Fibroblast of lung (primary cell): ENCODE measurements around the gene MSI2. TPM values are rescaled to one million over a fixed set of nuclear protein-coding genes. Genes with fewer than 3 reads are reported as not detected.

Experiments used
- DNase-seq, 2 donors: peaks; one replicate each; pipeline versions ENCODE4 v3.0.0 to v3.0.0-alpha.2; 2010; ENCODE audit warnings: low read depth in 2 of 2
- H2AFZ ChIP-seq: 2 replicates; pipeline ENCODE4 v1.5.1; 2012; ENCODE audit warnings: low read length, control low read depth, inconsistent platforms
- H3K27ac ChIP-seq: 2 replicates; pipeline ENCODE4 v1.5.1; 2011; ENCODE audit warnings: low read length, control low read depth; ENCODE audit not compliant: insufficient read depth
- H3K27me3 ChIP-seq: 2 replicates; pipeline ENCODE4 v1.5.1; 2011; ENCODE audit warnings: mild to moderate bottlenecking, low read length; ENCODE audit not compliant: control insufficient read depth, insufficient read depth
- H3K36me3 ChIP-seq: 2 replicates; pipeline ENCODE4 v1.5.1; 2011; ENCODE audit warnings: low read length; ENCODE audit not compliant: control insufficient read depth, insufficient read depth
- H3K4me1 ChIP-seq: 2 replicates; pipeline ENCODE4 v1.5.1; 2011; ENCODE audit warnings: low read length; ENCODE audit not compliant: control insufficient read depth, insufficient read depth; ENCODE audit errors: extremely low read depth
- H3K4me2 ChIP-seq: 2 replicates; pipeline ENCODE4 v1.5.1; 2011; ENCODE audit warnings: low read length, control low read depth; ENCODE audit not compliant: insufficient read depth; ENCODE audit errors: extremely low read depth
- H3K4me3 ChIP-seq, 4 experiments: fragments of 200-600 bp in 1 of 4; sonication (generic) in 1 of 4; replicated peaks in 1 of 4; 2 replicates each; pipeline ENCODE4 v1.5.1; 2011 to 2016; ENCODE audit warnings: low read length in 4 of 4, low read depth in 3 of 4, mild to moderate bottlenecking in 3 of 4, control low read depth in 2 of 4, inconsistent platforms in 1 of 4, mixed read lengths in 1 of 4; ENCODE audit not compliant: insufficient read depth in 1 of 4; ENCODE audit errors: control extremely low read depth in 1 of 4
- H3K79me2 ChIP-seq: 2 replicates; pipeline ENCODE4 v1.5.1; 2012; ENCODE audit warnings: mild to moderate bottlenecking, low read length, inconsistent platforms; ENCODE audit not compliant: control insufficient read depth, insufficient read depth
- H3K9ac ChIP-seq: 2 replicates; pipeline ENCODE4 v1.5.1; 2011; ENCODE audit warnings: mild to moderate bottlenecking, low read length, control low read depth; ENCODE audit not compliant: insufficient read depth
- H3K9me3 ChIP-seq: 2 replicates; pipeline ENCODE4 v1.5.1; 2012; ENCODE audit warnings: low read depth, low read length; ENCODE audit not compliant: control insufficient read depth, insufficient read depth
- H4K20me1 ChIP-seq: 2 replicates; pipeline ENCODE4 v1.5.1; 2011; ENCODE audit warnings: low read length; ENCODE audit not compliant: control insufficient read depth, insufficient read depth; ENCODE audit errors: extremely low read depth
- EZH2 ChIP-seq: IDR thresholded peaks from 2 replicates; pipeline ENCODE4 v1.5.1; 2012; ENCODE audit warnings: low read length, control low read depth, mild to moderate bottlenecking; ENCODE audit errors: missing control alignments
- polyA plus RNA-seq, 2 donors: library from polyadenylated mRNA; depleted of rRNA in 1 of 2; stranded (reverse) in 1 of 2; unstranded in 1 of 2; fragments of >200 nt; gene quantifications; 2 replicates each; pipeline ENCODE4 v1.2.1, GENCODE V29; 2011 to 2012; ENCODE audit warnings: missing spikeins in 1 of 2
- total RNA-seq: library from RNA; depleted of rRNA; stranded (reverse); fragments of >200 nt; gene quantifications from 2 replicates; pipeline ENCODE4 v1.2.1, GENCODE V29; 2014
- TF ChIP-seq, protein P1 (sequence below), 2 donors: IDR thresholded peaks in 1 of 2; conservative IDR thresholded peaks in 1 of 2; 1 replicate in 1 of 2; 2 replicates in 1 of 2; pipeline ENCODE4 v1.5.1; 2011 to 2012; ENCODE audit warnings: low read length in 2 of 2, control low read depth in 1 of 2, inconsistent platforms in 1 of 2, low read depth in 1 of 2, mild to moderate bottlenecking in 1 of 2

MSI2 gene
- total and polyA plus RNA-seq, 2 donors (not counting 1 experiment from before 2014, with no cell fraction given): 6.8 to 14.2 TPM

DNA sequence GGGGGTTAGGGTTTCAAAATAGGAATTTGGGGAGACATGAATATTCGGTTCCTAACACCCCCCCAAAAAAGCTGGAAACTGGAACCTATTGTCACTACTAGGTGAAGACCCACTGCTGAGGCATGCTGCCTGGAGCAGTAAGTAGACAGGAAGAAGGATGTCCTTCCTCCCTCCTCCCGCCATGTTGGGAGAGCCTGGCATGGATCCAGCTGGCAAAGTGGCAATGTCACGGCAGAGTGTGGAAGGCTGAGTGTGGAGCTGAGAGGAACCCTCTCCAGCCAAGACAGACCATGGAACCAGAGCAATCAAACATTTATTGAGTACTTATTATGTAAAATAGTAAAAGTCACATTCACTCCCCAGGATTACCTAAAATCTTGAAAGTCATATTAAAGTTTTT is 439.7 kb downstream of the MSI2 start:
- no peaks in the 10 kb centered on the region for H3K4me1 ChIP-seq
- H2AFZ ChIP-seq: no peak overlapping the region
- H3K9me3 ChIP-seq: no peaks in the 10 kb centered on the region
- TF ChIP-seq, protein P1, sequence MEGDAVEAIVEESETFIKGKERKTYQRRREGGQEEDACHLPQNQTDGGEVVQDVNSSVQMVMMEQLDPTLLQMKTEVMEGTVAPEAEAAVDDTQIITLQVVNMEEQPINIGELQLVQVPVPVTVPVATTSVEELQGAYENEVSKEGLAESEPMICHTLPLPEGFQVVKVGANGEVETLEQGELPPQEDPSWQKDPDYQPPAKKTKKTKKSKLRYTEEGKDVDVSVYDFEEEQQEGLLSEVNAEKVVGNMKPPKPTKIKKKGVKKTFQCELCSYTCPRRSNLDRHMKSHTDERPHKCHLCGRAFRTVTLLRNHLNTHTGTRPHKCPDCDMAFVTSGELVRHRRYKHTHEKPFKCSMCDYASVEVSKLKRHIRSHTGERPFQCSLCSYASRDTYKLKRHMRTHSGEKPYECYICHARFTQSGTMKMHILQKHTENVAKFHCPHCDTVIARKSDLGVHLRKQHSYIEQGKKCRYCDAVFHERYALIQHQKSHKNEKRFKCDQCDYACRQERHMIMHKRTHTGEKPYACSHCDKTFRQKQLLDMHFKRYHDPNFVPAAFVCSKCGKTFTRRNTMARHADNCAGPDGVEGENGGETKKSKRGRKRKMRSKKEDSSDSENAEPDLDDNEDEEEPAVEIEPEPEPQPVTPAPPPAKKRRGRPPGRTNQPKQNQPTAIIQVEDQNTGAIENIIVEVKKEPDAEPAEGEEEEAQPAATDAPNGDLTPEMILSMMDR (conservative IDR thresholded peaks at IDR 0.05 in 1 of 2, IDR thresholded peaks at IDR 0.05 in 1 of 2; ENCODE audit: low read depth in 1 of 2, low read length in 2 of 2): no peak
- TF ChIP-seq EZH2: no peak
- H4K20me1 ChIP-seq: no peaks in the 10 kb centered on the region
- H3K36me3 ChIP-seq: no peaks in the 10 kb centered on the region
- H3K9ac ChIP-seq: no peak overlapping the region
- H3K79me2 ChIP-seq: no peaks in the 10 kb centered on the region
- no peak overlapping the region for H3K4me3 ChIP-seq
- DNase-seq: no peak
- no peak overlapping the region for H3K4me2 ChIP-seq
- H3K27ac ChIP-seq: no peak overlapping the region
- peaks cover 2% of the 10 kb centered on the region for H3K27me3 ChIP-seq

DNA sequence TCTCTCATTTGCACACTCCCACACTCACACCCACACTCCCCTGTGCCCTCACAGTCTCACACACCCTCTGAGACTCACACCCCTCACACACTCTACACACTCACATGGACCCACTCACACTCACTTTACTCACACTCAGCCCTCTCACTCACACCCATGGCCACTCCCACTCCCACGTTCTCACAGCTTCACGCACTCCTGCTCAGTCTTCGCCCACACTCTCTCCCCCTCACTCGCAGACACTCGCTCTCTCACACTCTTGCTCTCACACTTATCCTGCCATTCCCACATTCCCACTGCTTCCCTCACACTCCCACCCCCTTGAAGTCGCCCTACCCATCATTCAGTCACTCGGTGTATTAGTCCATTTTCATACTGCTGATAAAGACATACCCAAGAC is 440.9 kb downstream of the MSI2 start:
- Histone ChIP-seq H3K9me3 (no peaks in the 10 kb centered on the region), H3K27ac (no peak overlapping the region), H3K79me2 (no peaks in the 10 kb centered on the region), H3K4me2 (no peak overlapping the region), H3K27me3 (peaks cover 2% of the 10 kb centered on the region), H3K4me3 (no peak overlapping the region), H3K36me3 (no peaks in the 10 kb centered on the region), H3K9ac (no peak overlapping the region), H4K20me1 (no peaks in the 10 kb centered on the region), H3K4me1 (no peaks in the 10 kb centered on the region), H2AFZ (no peak overlapping the region)
- TF ChIP-seq, protein P1 (conservative IDR thresholded peaks at IDR 0.05 in 1 of 2, IDR thresholded peaks at IDR 0.05 in 1 of 2; ENCODE audit: low read depth in 1 of 2, low read length in 2 of 2): no peak
- TF ChIP-seq EZH2: no peak
- no peak for DNase-seq

DNA sequence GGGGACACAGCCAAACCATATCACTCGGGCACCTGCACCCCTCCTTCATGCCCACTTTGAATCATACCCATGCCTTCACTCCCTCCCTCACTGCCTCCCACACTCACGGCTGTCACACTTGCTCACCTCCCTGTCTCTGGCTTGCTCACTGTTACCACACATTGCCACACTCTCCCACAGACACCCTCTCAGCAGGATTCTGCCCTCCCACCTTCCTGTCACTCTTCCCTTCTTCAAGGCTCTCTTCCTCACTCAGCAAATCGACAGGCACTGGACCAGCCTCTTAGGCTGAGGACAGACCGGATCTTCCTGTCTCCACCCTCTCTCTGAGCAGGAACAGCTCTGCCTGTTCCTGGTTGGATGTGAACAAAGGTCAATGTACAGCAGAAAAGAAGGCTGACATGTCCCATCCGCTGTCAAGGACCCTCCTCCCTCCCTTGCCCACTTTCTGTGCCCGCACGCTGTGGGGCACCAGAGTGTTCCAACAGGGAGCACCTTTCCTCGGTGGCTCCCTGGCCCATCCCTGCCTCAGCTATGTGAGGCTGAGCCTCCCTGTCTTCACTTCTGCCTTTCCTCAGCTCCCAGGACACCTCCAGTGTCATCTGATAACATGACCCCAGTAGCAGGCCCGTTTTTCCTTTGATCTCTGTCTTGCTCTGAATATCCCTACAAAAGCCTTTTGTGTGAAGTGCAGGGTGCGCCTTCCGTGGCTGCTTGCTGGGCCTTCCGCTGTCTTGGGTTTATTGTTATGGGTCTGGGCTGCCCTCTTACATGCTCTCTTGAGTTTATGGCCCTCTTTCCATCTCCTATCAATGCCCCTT is 441.8 kb downstream of the MSI2 start:
- Histone ChIP-seq H3K27ac (no peak overlapping the region), H3K4me2 (no peak overlapping the region), H3K36me3 (no peaks in the 10 kb centered on the region), H3K79me2 (no peaks in the 10 kb centered on the region), H3K4me3 (no peak overlapping the region), H4K20me1 (no peaks in the 10 kb centered on the region), H3K9ac (no peak overlapping the region), H3K4me1 (no peaks in the 10 kb centered on the region), H3K27me3 (peaks cover 2% of the 10 kb centered on the region), H2AFZ (no peak overlapping the region), H3K9me3 (no peaks in the 10 kb centered on the region)
- no peak for DNase-seq
- TF ChIP-seq EZH2: no peak
- TF ChIP-seq, protein P1 (conservative IDR thresholded peaks at IDR 0.05 in 1 of 2, IDR thresholded peaks at IDR 0.05 in 1 of 2; ENCODE audit: low read depth in 1 of 2, low read length in 2 of 2): no peak
